22Rv1 (cell line): Measurements from ENCODE around the gene UNC5A.
A peak's percentile ranks its signal among the peaks of the same experiment; 100 is the strongest.
"Not testable (repeated sequence)": the region's sequence is repeated elsewhere in the genome, so short reads cannot be mapped to it uniquely, and the experiment has no call there.

Source experiments
- H3K27ac ChIP-seq: fragments of 450-650 bp; 2 replicates; pipeline ENCODE4 v1.5.1; 2017
- CTCF ChIP-seq: fragments of 450-650 bp; IDR thresholded peaks from 2 replicates; pipeline ENCODE4 v1.5.1; 2017; ENCODE audit warnings: mild to moderate bottlenecking
- ZFX ChIP-seq: fragments of 450-650 bp; IDR thresholded peaks from 2 replicates; pipeline ENCODE4 v1.6.1; 2017; ENCODE audit warnings: antibody characterized with exemption, borderline replicate concordance

The UNC5A gene

DNA sequence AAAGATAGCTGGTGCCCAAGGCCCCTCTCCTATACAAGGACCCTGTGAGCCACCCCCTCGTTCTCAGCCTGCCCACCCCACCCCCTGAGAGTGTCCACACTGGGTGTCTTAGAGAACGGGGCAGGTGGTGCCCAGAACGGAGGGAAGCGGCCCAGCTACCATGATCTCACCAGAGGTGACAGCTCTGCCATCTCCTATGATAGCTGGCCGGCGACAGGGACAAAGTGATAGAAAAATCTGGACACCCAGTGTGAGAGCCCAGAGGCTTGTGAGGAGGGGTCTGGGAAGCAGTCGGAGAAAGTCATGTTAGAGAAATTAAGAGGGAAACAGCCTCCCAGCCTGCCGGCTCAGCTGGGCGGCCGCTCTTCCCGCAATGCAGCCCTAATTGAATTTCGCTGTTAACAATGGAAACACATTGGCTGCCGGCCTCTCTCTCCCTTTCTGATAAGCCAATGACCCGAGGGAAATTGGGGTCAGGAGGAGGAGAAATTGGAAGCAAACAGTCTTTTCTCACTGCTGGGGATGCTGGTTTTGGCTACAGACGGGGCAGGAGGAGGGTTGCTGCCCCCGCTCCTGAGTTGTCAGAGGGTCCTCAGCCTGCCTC is 56.5 kb downstream of the UNC5A start:
- no peak for TF ChIP-seq ZFX
- TF ChIP-seq CTCF, result no peak
- no peak overlapping the region for H3K27ac ChIP-seq

DNA sequence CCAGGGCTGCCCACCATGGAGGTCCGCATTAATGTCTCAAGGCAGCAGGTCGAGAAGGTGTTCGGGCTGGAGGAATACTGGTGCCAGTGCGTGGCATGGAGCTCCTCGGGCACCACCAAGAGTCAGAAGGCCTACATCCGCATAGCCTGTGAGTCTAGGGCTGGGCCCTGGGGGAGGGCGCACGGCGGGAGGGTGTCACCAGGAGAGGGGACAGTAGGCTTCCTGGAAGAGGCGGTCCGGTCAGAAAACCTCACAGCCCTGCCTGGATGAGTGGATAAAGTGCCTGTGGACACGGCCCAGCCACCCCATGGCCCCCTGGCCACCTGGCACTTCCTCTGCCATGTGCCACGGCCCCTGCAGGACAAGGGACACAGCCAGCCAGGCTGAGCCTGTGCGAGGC is 57.8 kb downstream of the UNC5A start:
- no peak overlapping the region for H3K27ac ChIP-seq
- TF ChIP-seq CTCF (no peak), ZFX (no peak)

DNA sequence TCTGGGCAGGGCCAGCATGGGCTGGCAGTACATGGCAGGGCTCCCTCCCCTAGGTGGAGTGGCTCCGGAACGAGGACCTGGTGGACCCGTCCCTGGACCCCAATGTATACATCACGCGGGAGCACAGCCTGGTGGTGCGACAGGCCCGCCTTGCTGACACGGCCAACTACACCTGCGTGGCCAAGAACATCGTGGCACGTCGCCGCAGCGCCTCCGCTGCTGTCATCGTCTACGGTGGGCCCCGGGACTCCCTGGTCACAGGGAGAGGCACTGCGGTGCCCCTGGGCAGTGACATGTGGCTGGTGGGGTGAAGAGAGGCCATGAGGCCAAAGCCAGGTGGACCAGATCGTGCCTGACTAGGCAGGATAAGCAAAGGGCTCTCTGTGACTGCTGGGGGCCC is 58.4 kb downstream of the UNC5A start:
- no peak overlapping the region for H3K27ac ChIP-seq
- TF ChIP-seq ZFX (no peak), CTCF (no peak)

DNA sequence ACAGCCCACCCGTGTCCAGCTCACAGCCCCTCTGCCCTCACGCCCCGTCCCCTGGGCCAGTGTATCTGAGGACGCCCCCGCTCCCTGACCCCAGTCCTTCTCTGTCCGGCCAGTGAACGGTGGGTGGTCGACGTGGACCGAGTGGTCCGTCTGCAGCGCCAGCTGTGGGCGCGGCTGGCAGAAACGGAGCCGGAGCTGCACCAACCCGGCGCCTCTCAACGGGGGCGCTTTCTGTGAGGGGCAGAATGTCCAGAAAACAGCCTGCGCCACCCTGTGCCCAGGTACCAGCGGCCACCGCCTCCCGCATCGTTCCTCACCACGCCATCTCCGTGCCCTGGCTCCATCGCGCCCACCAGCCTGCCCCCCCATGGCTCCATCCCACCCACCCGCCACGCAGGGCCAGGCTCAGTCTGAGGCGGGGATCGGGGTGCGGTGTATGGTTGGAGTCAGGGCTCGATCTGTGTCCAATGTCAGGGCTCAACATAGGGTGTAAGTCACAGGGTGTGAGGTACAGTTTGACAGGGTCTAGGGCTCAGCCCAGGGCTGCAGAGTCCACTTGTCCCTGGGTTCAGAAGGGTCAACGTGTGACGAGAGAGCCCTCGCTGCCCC is 59.2 kb downstream of the UNC5A start:
- TF ChIP-seq ZFX (no peak), CTCF (no peak)
- no peak overlapping the region for H3K27ac ChIP-seq

GRCh38 chr5:176870110-176870591 is 59.8 kb downstream of the UNC5A start:
- TF ChIP-seq ZFX (no peak), CTCF (peak; percentile 85)
- no peak overlapping the region for H3K27ac ChIP-seq

DNA sequence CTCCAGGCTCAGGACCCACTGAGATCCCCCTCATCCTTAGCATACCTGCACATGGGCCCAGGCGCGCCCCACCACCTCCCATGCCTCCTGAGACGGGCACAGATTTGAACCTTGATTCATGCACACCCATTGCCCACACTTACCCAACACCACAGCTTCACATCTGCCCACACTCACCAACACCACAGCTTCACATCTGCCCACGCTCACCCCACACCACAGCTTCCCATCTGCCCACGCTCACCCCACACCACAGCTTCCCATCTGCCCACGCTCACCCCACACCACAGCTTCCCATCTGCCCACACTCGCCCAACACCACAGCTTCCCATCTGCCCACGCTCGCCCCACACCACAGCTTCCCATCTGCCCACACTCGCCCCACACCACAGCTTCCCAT is 60.3 kb downstream of the UNC5A start:
- H3K27ac ChIP-seq, result not testable (repeated sequence)

DNA sequence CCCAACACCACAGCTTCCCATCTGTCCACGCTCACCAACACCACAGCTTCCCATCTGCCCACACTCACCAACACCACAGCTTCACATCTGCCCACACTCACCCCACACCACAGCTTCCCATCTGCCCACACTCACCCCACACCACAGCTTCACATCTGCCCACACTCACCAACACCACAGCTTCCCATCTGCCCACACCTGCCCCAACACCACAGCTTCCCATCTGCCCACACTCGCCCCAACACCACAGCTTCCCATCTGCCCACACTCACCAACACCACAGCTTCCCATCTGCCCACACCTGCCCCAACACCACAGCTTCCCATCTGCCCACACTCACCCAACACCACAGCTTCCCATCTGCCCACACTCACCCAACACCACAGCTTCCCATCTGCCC is 62.2 kb downstream of the UNC5A start:
- not testable (repeated sequence) for H3K27ac ChIP-seq

DNA sequence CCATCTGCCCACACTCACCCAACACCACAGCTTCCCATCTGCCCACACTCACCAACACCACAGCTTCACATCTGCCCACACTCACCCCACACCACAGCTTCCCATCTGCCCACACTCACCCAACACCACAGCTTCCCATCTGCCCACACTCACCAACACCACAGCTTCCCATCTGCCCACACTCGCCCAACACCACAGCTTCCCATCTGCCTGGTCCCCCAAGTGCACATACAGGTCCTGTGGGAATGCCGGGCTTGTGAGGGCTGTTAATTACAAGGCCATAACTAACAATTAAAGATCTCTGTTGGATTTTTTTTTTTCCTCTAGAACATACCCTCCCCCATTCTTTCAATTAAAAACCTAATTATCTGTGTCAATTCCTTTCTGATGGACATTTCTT is 62.7 kb downstream of the UNC5A start:
- not testable (repeated sequence) for H3K27ac ChIP-seq

GRCh38 chr5:176873541-176874172 is 63.3 kb downstream of the UNC5A start:
- H3K27ac ChIP-seq, result no peak overlapping the region
- TF ChIP-seq ZFX (no peak), CTCF (no peak)
